Measurements from ENCODE around the gene PRG3. TPM values are rescaled to one million over a fixed set of nuclear protein-coding genes. Genes with fewer than 3 reads are reported as not detected.

The PRG3 gene
- total RNA-seq, 2 donors from 2014 or later: not detected

DNA sequence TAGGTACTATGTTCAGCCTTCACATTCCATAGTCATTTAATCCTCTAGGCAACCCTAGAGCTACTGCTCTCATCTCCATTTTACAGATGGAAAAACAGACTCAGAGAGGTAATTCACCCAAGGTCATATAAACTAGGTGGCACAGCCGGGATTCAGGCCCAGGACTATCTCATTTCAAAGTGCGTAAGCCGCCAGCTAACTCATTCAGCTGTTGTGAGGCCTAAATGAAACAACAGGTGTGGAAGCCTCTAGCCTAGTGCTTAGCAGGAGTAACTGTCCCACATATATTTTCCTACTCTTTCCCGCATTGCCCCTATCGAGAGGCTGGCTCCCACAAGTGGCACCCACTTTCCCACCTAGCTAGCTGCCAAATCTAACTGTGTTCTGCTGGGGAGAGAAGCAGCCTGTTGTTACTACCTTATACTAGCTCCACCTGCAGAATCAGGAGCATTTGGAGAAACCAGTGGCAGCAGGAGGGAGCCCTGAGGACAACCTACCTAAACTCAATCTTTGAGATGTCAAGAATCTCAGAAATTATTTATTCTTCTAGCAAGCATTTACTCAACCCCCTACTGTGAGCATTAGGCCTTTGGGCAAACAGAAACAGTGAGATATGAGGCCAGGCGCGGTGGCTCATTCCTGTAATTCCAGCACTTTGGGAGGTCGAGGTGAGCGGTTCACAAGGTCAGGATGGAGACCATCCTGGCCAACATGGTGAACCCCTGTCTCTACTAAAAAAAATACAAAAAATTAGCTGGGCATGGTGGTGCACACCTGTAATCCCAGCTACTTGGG, 20.9 kb downstream of the PRG3 start:
- TF ChIP-seq, protein P1, sequence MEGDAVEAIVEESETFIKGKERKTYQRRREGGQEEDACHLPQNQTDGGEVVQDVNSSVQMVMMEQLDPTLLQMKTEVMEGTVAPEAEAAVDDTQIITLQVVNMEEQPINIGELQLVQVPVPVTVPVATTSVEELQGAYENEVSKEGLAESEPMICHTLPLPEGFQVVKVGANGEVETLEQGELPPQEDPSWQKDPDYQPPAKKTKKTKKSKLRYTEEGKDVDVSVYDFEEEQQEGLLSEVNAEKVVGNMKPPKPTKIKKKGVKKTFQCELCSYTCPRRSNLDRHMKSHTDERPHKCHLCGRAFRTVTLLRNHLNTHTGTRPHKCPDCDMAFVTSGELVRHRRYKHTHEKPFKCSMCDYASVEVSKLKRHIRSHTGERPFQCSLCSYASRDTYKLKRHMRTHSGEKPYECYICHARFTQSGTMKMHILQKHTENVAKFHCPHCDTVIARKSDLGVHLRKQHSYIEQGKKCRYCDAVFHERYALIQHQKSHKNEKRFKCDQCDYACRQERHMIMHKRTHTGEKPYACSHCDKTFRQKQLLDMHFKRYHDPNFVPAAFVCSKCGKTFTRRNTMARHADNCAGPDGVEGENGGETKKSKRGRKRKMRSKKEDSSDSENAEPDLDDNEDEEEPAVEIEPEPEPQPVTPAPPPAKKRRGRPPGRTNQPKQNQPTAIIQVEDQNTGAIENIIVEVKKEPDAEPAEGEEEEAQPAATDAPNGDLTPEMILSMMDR (IDR thresholded peaks at IDR 0.05): no peak
- Histone ChIP-seq H3K36me3 (no peaks in the 10 kb centered on the region), H3K27ac (no peak overlapping the region), H3K9me3 (no peaks in the 10 kb centered on the region), H3K4me1 (ENCODE audit: control insufficient read depth in 1 of 2, low read depth in 2 of 2) (no peaks in the 10 kb centered on the region), H3K27me3 (replicated peaks; ENCODE audit: insufficient read depth) (no peaks in the 10 kb centered on the region), H3K4me3 (no peak overlapping the region)
- ATAC-seq (ENCODE audit: insufficient number of reproducible peaks, low FRiP score, low read depth): no peak
- DNase-seq (ENCODE audit: low spot score): no peak

DNA sequence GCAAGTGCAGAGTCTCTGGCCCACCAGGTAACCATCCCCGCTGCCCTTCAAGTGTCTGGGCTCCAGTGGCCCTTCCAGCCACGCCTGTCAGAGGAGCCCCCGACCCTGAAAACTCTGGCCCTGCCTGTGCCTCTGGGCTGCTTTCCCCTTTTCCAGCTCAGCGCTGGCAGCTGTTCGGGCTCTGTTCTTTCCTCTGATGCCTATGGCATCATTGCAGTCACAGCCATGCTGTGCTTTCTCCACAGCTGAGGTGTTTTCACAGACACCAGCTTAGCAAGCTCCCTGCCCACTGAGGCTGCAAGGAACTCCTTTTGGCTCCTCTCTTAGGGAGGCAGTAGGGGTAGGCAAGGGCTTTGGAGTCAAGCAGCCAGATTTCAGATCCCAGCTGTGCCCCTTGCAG, 21.6 kb downstream of the PRG3 start:
- ATAC-seq (ENCODE audit: insufficient number of reproducible peaks, low FRiP score, low read depth): no peak
- Histone ChIP-seq H3K27ac (no peak overlapping the region), H3K9me3 (no peaks in the 10 kb centered on the region), H3K27me3 (replicated peaks; ENCODE audit: insufficient read depth) (no peaks in the 10 kb centered on the region), H3K4me3 (no peak overlapping the region), H3K4me1 (ENCODE audit: control insufficient read depth in 1 of 2, low read depth in 2 of 2) (no peaks in the 10 kb centered on the region), H3K36me3 (no peaks in the 10 kb centered on the region)
- TF ChIP-seq, protein P1 (IDR thresholded peaks at IDR 0.05): no peak
- no peak for DNase-seq (ENCODE audit: low spot score)

DNA sequence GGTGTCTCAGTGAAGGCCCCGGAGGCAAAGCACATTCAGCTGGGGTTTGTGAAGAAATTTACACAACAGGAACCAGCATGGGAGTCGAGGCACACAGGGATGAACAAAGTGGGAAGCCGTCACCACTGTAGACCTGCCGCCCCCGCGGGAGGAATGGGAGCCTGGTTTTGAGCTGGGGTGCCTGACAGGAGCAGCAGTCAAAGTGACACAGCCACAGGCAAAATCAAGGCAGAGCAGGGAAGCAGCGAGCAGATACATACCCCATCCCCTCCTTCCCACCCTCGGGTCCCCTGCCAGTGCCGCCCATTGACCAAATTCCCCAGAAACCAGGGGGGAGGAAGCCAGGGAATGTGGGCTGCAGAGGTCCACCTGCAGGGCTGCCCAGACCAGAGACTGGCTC, 22.0 kb downstream of the PRG3 start:
- Histone ChIP-seq H3K4me3 (no peak overlapping the region), H3K27ac (no peak overlapping the region), H3K9me3 (no peaks in the 10 kb centered on the region), H3K36me3 (no peaks in the 10 kb centered on the region), H3K4me1 (ENCODE audit: control insufficient read depth in 1 of 2, low read depth in 2 of 2) (no peaks in the 10 kb centered on the region), H3K27me3 (replicated peaks; ENCODE audit: insufficient read depth) (no peaks in the 10 kb centered on the region)
- DNase-seq (ENCODE audit: low spot score) (no peak), ATAC-seq (ENCODE audit: insufficient number of reproducible peaks, low FRiP score, low read depth) (no peak)
- TF ChIP-seq, protein P1 (IDR thresholded peaks at IDR 0.05): no peak

DNA sequence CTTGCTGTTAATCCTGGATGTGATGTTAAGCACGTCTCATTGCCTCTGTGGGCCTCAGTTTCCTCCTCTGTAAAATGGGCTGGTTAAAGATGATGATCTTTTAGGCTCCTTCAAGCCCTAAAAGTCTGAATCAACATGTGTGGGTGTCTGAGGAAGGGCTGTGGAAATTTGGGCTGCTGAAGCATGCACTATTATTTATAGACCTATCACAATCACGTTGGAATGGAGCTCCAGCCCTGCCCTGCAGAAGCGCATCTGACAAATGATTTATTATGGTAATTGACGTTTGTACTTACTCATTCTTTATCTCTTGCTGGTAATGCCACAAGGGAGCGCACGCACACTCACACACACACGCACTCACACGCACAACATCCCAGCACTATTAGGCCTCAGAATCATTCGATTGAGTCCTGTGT, 22.4 kb downstream of the PRG3 start:
- Histone ChIP-seq H3K27me3 (replicated peaks; ENCODE audit: insufficient read depth) (no peaks in the 10 kb centered on the region), H3K9me3 (no peaks in the 10 kb centered on the region), H3K36me3 (no peaks in the 10 kb centered on the region), H3K4me1 (ENCODE audit: control insufficient read depth in 1 of 2, low read depth in 2 of 2) (no peaks in the 10 kb centered on the region), H3K27ac (no peak overlapping the region), H3K4me3 (no peak overlapping the region)
- TF ChIP-seq, protein P1 (IDR thresholded peaks at IDR 0.05): no peak
- ATAC-seq (ENCODE audit: insufficient number of reproducible peaks, low FRiP score, low read depth): no peak
- no peak for DNase-seq (ENCODE audit: low spot score)

DNA sequence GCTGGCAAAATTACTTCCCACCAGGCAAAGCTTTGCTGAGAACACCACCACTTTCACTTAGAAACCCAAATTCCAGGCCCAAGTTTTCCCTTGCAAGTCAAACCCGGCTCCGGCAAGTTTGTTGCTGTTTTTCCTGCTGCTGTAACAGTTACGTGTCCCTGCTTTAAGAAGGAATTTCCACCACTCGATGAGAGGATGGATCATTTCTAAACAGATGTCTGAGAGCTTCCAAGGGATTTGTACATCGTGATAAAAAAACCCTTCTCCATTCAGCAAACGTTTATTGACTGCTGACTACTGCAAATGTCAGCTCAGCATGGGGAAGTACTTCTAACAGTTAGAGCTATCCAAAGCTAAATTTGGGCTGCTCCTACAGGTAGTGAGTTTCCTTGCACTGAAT, 23.1 kb downstream of the PRG3 start:
- Histone ChIP-seq H3K4me3 (no peak overlapping the region), H3K4me1 (ENCODE audit: control insufficient read depth in 1 of 2, low read depth in 2 of 2) (no peaks in the 10 kb centered on the region), H3K9me3 (no peaks in the 10 kb centered on the region), H3K27me3 (replicated peaks; ENCODE audit: insufficient read depth) (no peaks in the 10 kb centered on the region), H3K27ac (no peak overlapping the region), H3K36me3 (no peaks in the 10 kb centered on the region)
- DNase-seq (ENCODE audit: low spot score): no peak
- TF ChIP-seq, protein P1 (IDR thresholded peaks at IDR 0.05): no peak
- no peak for ATAC-seq (ENCODE audit: insufficient number of reproducible peaks, low FRiP score, low read depth)
